HCT116 (cell line): ENCODE results near the gene CCDC9B. TPM values are rescaled to one million over a fixed set of nuclear protein-coding genes. Genes with fewer than 3 reads are reported as not detected.

Source experiments
- ATAC-seq: fragments of 200-7000 bp; cut with Tn5 transposase; 2 replicates; pipeline ENCODE4 v1.9.1; 2020; ENCODE audit warnings: mild to moderate bottlenecking, moderate library complexity
- BruUV-seq: library from RNA; stranded (reverse); fragments of 400-500 nt; replicated peaks from 2 replicates; lab custom pipeline; 2021; lab: Mats Ljungman, UMichigan
- CTCF ChIA-PET: fragments of 300-600 bp; sonication (Branson Sonifier 250); formaldehyde crosslinking; loops from one replicate; lab custom pipeline; 2021; ENCODE audit warnings: antibody characterized with exemption; lab: Charles Lee
- POLR2A ChIA-PET: fragments of 300-600, 350-600 bp; sonication (Branson Sonifier 250); formaldehyde crosslinking; loops from one replicate; lab custom pipeline; 2021; ENCODE audit warnings: antibody characterized with exemption; lab: Charles Lee
- RAD21 ChIA-PET, 2 experiments: fragments of 300-600 bp; sonication (Branson Sonifier 250); formaldehyde crosslinking; loops; one replicate each; lab custom pipeline; 2023; ENCODE audit warnings: low total read pairs in 2 of 2; ENCODE audit not compliant: uncharacterized antibody in 2 of 2, unreplicated experiment in 2 of 2, low non-redundant PET in 1 of 2; lab: Charles Lee
- DNase-seq: peaks from one replicate; pipeline ENCODE4 v3.0.0-alpha.2; 2010; ENCODE audit warnings: low read depth, low spot score
- H2AFZ ChIP-seq: fragments of 200-600 bp; shearing (Covaris generic), sonication (generic); 2 replicates; pipeline ENCODE4 v1.6.1; 2017; ENCODE audit warnings: low read depth, mixed run types, mixed read lengths, antibody characterized with exemption, low read length; ENCODE audit not compliant: poor library complexity, severe bottlenecking
- H3K27ac ChIP-seq: 2 replicates; pipeline ENCODE4 v1.5.1; 2012; ENCODE audit warnings: low read depth, low read length
- H3K27me3 ChIP-seq: fragments of 200-600 bp; sonication (generic); 2 replicates; pipeline ENCODE4 v1.6.1; 2016; ENCODE audit warnings: mixed run types, low read length, mixed read lengths; ENCODE audit not compliant: insufficient read depth
- H3K36me3 ChIP-seq, 2 experiments: fragments of 200-500 bp in 1 of 2; fragments of 200-600 bp in 1 of 2; sonication (Bioruptor generic) in 1 of 2; sonication (generic) in 1 of 2; 2 replicates each; pipeline versions ENCODE4 v1.5.1 to v1.6.1; 2014 to 2016; ENCODE audit warnings: low read length in 2 of 2, inconsistent platforms in 1 of 2, mixed read lengths in 1 of 2, mixed run types in 1 of 2; ENCODE audit not compliant: insufficient read depth in 2 of 2, control insufficient read depth in 1 of 2
- H3K4me1 ChIP-seq, 2 experiments: fragments of 200-600 bp in 1 of 2; sonication (generic) in 1 of 2; 2 replicates each; pipeline versions ENCODE4 v1.5.1 to v1.6.1; 2012 to 2017; ENCODE audit warnings: low read length in 2 of 2, inconsistent platforms in 1 of 2, mild to moderate bottlenecking in 1 of 2, mixed read lengths in 1 of 2, mixed run types in 1 of 2, moderate library complexity in 1 of 2; ENCODE audit not compliant: insufficient read depth in 2 of 2, control insufficient read depth in 1 of 2
- H3K4me2 ChIP-seq: fragments of 200-600 bp; sonication (generic); 2 replicates; pipeline ENCODE4 v1.6.1; 2017; ENCODE audit warnings: mixed run types, low read length, mixed read lengths
- H3K4me3 ChIP-seq, 2 experiments: fragments of 200-600 bp in 1 of 2; sonication (generic) in 1 of 2; replicated peaks in 1 of 2; 2 replicates each; pipeline ENCODE4 v1.5.1; 2011 to 2016; ENCODE audit warnings: low read length in 2 of 2, control low read depth in 1 of 2, low read depth in 1 of 2, mild to moderate bottlenecking in 1 of 2, mixed read lengths in 1 of 2, mixed run types in 1 of 2
- H3K79me2 ChIP-seq: fragments of 200-600 bp; sonication (generic); 2 replicates; pipeline ENCODE4 v1.6.1; 2017; ENCODE audit warnings: mild to moderate bottlenecking, mixed run types, low read length, moderate library complexity, mixed read lengths; ENCODE audit not compliant: insufficient read depth
- H3K9ac ChIP-seq: fragments of 200-600 bp; sonication (generic); 2 replicates; pipeline ENCODE4 v1.6.1; 2016; ENCODE audit warnings: low read length, mixed read lengths
- H3K9me2 ChIP-seq: fragments of 200-600 bp; sonication (generic), shearing (Covaris generic); 2 replicates; pipeline ENCODE4 v1.6.1; 2017; ENCODE audit warnings: mixed run types, mild to moderate bottlenecking, moderate library complexity; ENCODE audit not compliant: insufficient read depth
- H3K9me3 ChIP-seq, 2 experiments: fragments of 200-500 bp in 1 of 2; fragments of 200-600 bp in 1 of 2; sonication (Bioruptor generic) in 1 of 2; sonication (generic) in 1 of 2; 2 replicates each; pipeline ENCODE4 v1.6.1; 2014 to 2017; ENCODE audit warnings: low read length in 2 of 2, mixed read lengths in 2 of 2, inconsistent platforms in 1 of 2, low read depth in 1 of 2, mild to moderate bottlenecking in 1 of 2, mixed run types in 1 of 2, moderate library complexity in 1 of 2; ENCODE audit not compliant: control insufficient read depth in 1 of 2, insufficient read depth in 1 of 2
- H4K20me1 ChIP-seq: fragments of 200-600 bp; sonication (generic), shearing (Covaris generic); 2 replicates; pipeline ENCODE4 v1.6.1; 2017; ENCODE audit warnings: mixed run types, mild to moderate bottlenecking, moderate library complexity; ENCODE audit not compliant: insufficient read depth
- CEBPB ChIP-seq: IDR thresholded peaks from 2 replicates; pipeline ENCODE4 v1.6.1; 2012; ENCODE audit warnings: low read depth
- CTCF ChIP-seq, 3 experiments: fragments of 200-600 bp in 1 of 3; sonication (generic) in 1 of 3; IDR thresholded peaks in 2 of 3; conservative IDR thresholded peaks in 1 of 3; 2 replicates each; pipeline ENCODE4 v1.5.1; 2012 to 2017; ENCODE audit warnings: low read depth in 2 of 3, low read length in 2 of 3, antibody characterized with exemption in 1 of 3, borderline replicate concordance in 1 of 3, control low read depth in 1 of 3, mild to moderate bottlenecking in 1 of 3, mixed read lengths in 1 of 3, mixed run types in 1 of 3, moderate library complexity in 1 of 3; ENCODE audit not compliant: insufficient read depth in 1 of 3
- EGR1 ChIP-seq: IDR thresholded peaks from 2 replicates; pipeline ENCODE4 v1.6.1; 2012; ENCODE audit warnings: low read depth
- ELF1 ChIP-seq: IDR thresholded peaks from 2 replicates; pipeline ENCODE4 v1.6.1; 2012; ENCODE audit warnings: low read depth, borderline replicate concordance
- EZH2phosphoT487 ChIP-seq: fragments of 200-600 bp; IDR thresholded peaks from 2 replicates; pipeline ENCODE4 v1.6.1; 2018; ENCODE audit warnings: antibody characterized with exemption, borderline replicate concordance
- FOSL1 ChIP-seq: IDR thresholded peaks from 2 replicates; pipeline ENCODE4 v1.6.1; 2012; ENCODE audit warnings: low read depth
- JUND ChIP-seq: IDR thresholded peaks from 2 replicates; pipeline ENCODE4 v1.6.1; 2012
- POLR2A ChIP-seq: IDR thresholded peaks from 2 replicates; pipeline ENCODE4 v1.7.0; 2011; ENCODE audit warnings: borderline replicate concordance; ENCODE audit not compliant: insufficient read depth, insufficient read length; ENCODE audit errors: extremely low read depth
- RAD21 ChIP-seq: IDR thresholded peaks from 2 replicates; pipeline ENCODE4 v1.6.1; 2012; ENCODE audit warnings: low read depth, mild to moderate bottlenecking
- REST ChIP-seq: IDR thresholded peaks from 2 replicates; pipeline ENCODE4 v1.6.1; 2012; ENCODE audit warnings: low read depth
- SIN3A ChIP-seq: IDR thresholded peaks from 2 replicates; pipeline ENCODE4 v1.6.1; 2012; ENCODE audit warnings: low read depth
- SP1 ChIP-seq: IDR thresholded peaks from 2 replicates; pipeline ENCODE4 v1.6.1; 2012; ENCODE audit warnings: low read depth
- TCF7L2 ChIP-seq: IDR thresholded peaks from 2 replicates; pipeline ENCODE4 v1.7.0; 2011; ENCODE audit warnings: borderline replicate concordance, inconsistent platforms; ENCODE audit not compliant: insufficient read depth, insufficient read length; ENCODE audit errors: extremely low read depth
- YY1 ChIP-seq: IDR thresholded peaks from 2 replicates; pipeline ENCODE4 v1.6.1; 2011; ENCODE audit warnings: low read length, low read depth, moderate library complexity, mild to moderate bottlenecking; ENCODE audit not compliant: insufficient replicate concordance; ENCODE audit errors: extremely low read depth
- ZNF274 ChIP-seq: fragments of 200-500 bp; sonication (Bioruptor generic); IDR thresholded peaks from 2 replicates; pipeline ENCODE4 v1.6.1; 2014; ENCODE audit warnings: mild to moderate bottlenecking, low read depth, low read length, inconsistent platforms
- intact Hi-C: fragments of 100-400 bp; cut with micrococcal nuclease; formaldehyde crosslinking; loops from 2 replicates; pipeline ENCODE4 v1.10.0; 2022
- total RNA-seq: library from RNA; stranded (reverse); gene quantifications from one replicate; pipeline ENCODE4 v1.2.1, GENCODE V29; 2021; ENCODE audit not compliant: unreplicated experiment

Gene CCDC9B
- total RNA-seq, 1 experiment from 2014 or later, result 15.6 TPM

GRCh38 chr15:40366457-40367370, 26.0 kb upstream of the CCDC9B start (continued):
- TF ChIP-seq REST, result no peak
- TF ChIP-seq YY1, result no peak
- TF ChIP-seq ZNF274, result no peak
- no peak for TF ChIP-seq JUND
- no peak for TF ChIP-seq EGR1
- TF ChIP-seq ELF1, result no peak
- TF ChIP-seq EZH2phosphoT487, result no peak
- TF ChIP-seq FOSL1, result no peak

GRCh38 chr15:40365624-40366456, 25.1 kb upstream of the CCDC9B start:
- CTCF ChIA-PET, result no interaction called here
- Histone ChIP-seq H3K27me3 (no peaks in the 10 kb centered on the region), H3K36me3 (no peaks in the 10 kb centered on the region), H3K9me3 (no peaks in the 10 kb centered on the region), H3K27ac (no peak overlapping the region), H3K4me3 (no peak overlapping the region), H4K20me1 (no peaks in the 10 kb centered on the region), H3K4me1 (peaks cover 7 to 16% of the 10 kb centered on the region in 2 experiments; a peak in 3 of 4 replicates)
- POLR2A ChIA-PET, result no interaction called here
- intact Hi-C loops, result no loop called here
- RAD21 ChIA-PET, result no interaction called here
- DNase-seq (no peak), ATAC-seq (no peak)
- TF ChIP-seq CEBPB (no peak), ELF1 (no peak), JUND (no peak), SP1 (no peak), CTCF (IDR thresholded peaks at IDR 0.05 in 2 of 3, conservative IDR thresholded peaks at IDR 0.05 in 1 of 3; ENCODE audit: borderline replicate concordance in 1 of 3, insufficient read depth in 1 of 3, low read depth in 2 of 3, low read length in 2 of 3) (no peak), TCF7L2 (no peak), POLR2A (no peak), SIN3A (no peak), YY1 (no peak), RAD21 (no peak)
- TF ChIP-seq, all 23 proteins: peak for 0
- Histone ChIP-seq H3K4me2 (no peak overlapping the region), H3K79me2 (no peaks in the 10 kb centered on the region), H3K9me2 (no peaks in the 10 kb centered on the region), H2AFZ (no peak overlapping the region), H3K9ac (no peak overlapping the region)
- no TSS peak for BruUV-seq
